ENCODE data around the gene RHEB. TPM values are rescaled to one million over a fixed set of nuclear protein-coding genes. Genes with fewer than 3 reads are reported as not detected.

RHEB gene
- total RNA-seq, 2 experiments from 2014 or later, result 57.6 to 93.2 TPM

- ChIA-PET CTCF (ENCODE audit: unreplicated experiment) (no interaction called here), POLR2A (no interaction called here)
- Histone ChIP-seq H4K20me1 (ENCODE audit: insufficient read depth, low read length) (no peaks in the 10 kb centered on the region), H3K9me3 (ENCODE audit: low read length) (peaks cover 17% of the 10 kb centered on the region), H3K27ac (ENCODE audit: low read depth, low read length, poor library complexity, severe bottlenecking) (no peak overlapping the region), H3K4me3 (ENCODE audit: low read depth, low read length, poor library complexity, severe bottlenecking) (no peak overlapping the region), H3K36me3 (ENCODE audit: insufficient read depth, low read length) (peaks cover 44% of the 10 kb centered on the region), H3K79me2 (ENCODE audit: insufficient read depth, low read depth, low read length) (no peaks in the 10 kb centered on the region), H2AFZ (ENCODE audit: low read length) (no peak overlapping the region), H3K9me2 (ENCODE audit: insufficient read depth, low read length) (no peaks in the 10 kb centered on the region), H3K4me2 (ENCODE audit: low read length) (no peak overlapping the region), H3K4me1 (ENCODE audit: insufficient read depth, low read length, poor library complexity, severe bottlenecking) (no peaks in the 10 kb centered on the region)
- DNase-seq (ENCODE audit: low spot score), result no peak
- no peak for TF ChIP-seq EZH2phosphoT487 (IDR thresholded peaks at IDR 0.05; ENCODE audit: borderline replicate concordance, low read depth, low read length)
- no peak for TF ChIP-seq CTCF (conservative IDR thresholded peaks at IDR 0.05; ENCODE audit: low read length)
- no TSS peak for BruUV-seq (replicated peaks)
- intact Hi-C loops (cut with micrococcal nuclease; ENCODE audit: unreplicated experiment), result no loop called here
Measured at GRCh38 chr7:151462306-151462779, 57.4 kb downstream of the RHEB start.

- POLR2A ChIA-PET, result interaction anchor here (0.5 kb wide), 1 partner anchor 11 kb away, joined by 3 read pairs; no protein-coding TSS in a partner anchor
- Histone ChIP-seq H3K79me2 (ENCODE audit: insufficient read depth, low read depth, low read length) (no peaks in the 10 kb centered on the region), H3K36me3 (ENCODE audit: insufficient read depth, low read length) (peaks cover 40% of the 10 kb centered on the region), H3K9me2 (ENCODE audit: insufficient read depth, low read length) (no peaks in the 10 kb centered on the region), H3K4me1 (ENCODE audit: insufficient read depth, low read length, poor library complexity, severe bottlenecking) (no peaks in the 10 kb centered on the region), H3K4me3 (ENCODE audit: low read depth, low read length, poor library complexity, severe bottlenecking) (no peak overlapping the region), H3K4me2 (ENCODE audit: low read length) (no peak overlapping the region), H4K20me1 (ENCODE audit: insufficient read depth, low read length) (no peaks in the 10 kb centered on the region), H2AFZ (ENCODE audit: low read length) (no peak overlapping the region), H3K9me3 (ENCODE audit: low read length) (peaks cover 17% of the 10 kb centered on the region), H3K27ac (ENCODE audit: low read depth, low read length, poor library complexity, severe bottlenecking) (no peak overlapping the region)
- intact Hi-C loops (cut with micrococcal nuclease; ENCODE audit: unreplicated experiment), result no loop called here
- DNase-seq (ENCODE audit: low spot score), result no peak
- TF ChIP-seq EZH2phosphoT487 (IDR thresholded peaks at IDR 0.05; ENCODE audit: borderline replicate concordance, low read depth, low read length) (no peak), CTCF (conservative IDR thresholded peaks at IDR 0.05; ENCODE audit: low read length) (peak; percentile 25; the same call in 1 of the 2 replicates)
- BruUV-seq (replicated peaks), result no TSS peak
- CTCF ChIA-PET (ENCODE audit: unreplicated experiment), result no interaction called here
Measured at GRCh38 chr7:151461942-151462230, 57.8 kb downstream of the RHEB start.

- no peaks in the 10 kb centered on the region for H3K79me2 ChIP-seq (ENCODE audit: insufficient read depth, low read depth, low read length)
- no peaks in the 10 kb centered on the region for H3K4me1 ChIP-seq (ENCODE audit: insufficient read depth, low read length, poor library complexity, severe bottlenecking)
- ChIA-PET POLR2A (interaction anchor here (0.5 kb wide), 1 partner anchor 10 kb away, joined by 3 read pairs; no protein-coding TSS in a partner anchor), CTCF (ENCODE audit: unreplicated experiment) (no interaction called here)
- H3K9me2 ChIP-seq (ENCODE audit: insufficient read depth, low read length), result no peaks in the 10 kb centered on the region
- H3K4me3 ChIP-seq (ENCODE audit: low read depth, low read length, poor library complexity, severe bottlenecking), result no peak overlapping the region
- intact Hi-C loops (cut with micrococcal nuclease; ENCODE audit: unreplicated experiment), result no loop called here
- DNase-seq (ENCODE audit: low spot score), result no peak
- no peak overlapping the region for H3K4me2 ChIP-seq (ENCODE audit: low read length)
- BruUV-seq (replicated peaks), result no TSS peak
- H3K36me3 ChIP-seq (ENCODE audit: insufficient read depth, low read length), result peaks cover 37% of the 10 kb centered on the region
- TF ChIP-seq EZH2phosphoT487 (IDR thresholded peaks at IDR 0.05; ENCODE audit: borderline replicate concordance, low read depth, low read length), result no peak
- TF ChIP-seq CTCF (conservative IDR thresholded peaks at IDR 0.05; ENCODE audit: low read length), result no peak
- H2AFZ ChIP-seq (ENCODE audit: low read length), result no peak overlapping the region
- H4K20me1 ChIP-seq (ENCODE audit: insufficient read depth, low read length), result no peaks in the 10 kb centered on the region
- no peak overlapping the region for H3K27ac ChIP-seq (ENCODE audit: low read depth, low read length, poor library complexity, severe bottlenecking)
- H3K9me3 ChIP-seq (ENCODE audit: low read length), result peaks cover 17% of the 10 kb centered on the region
Measured at GRCh38 chr7:151461096-151461941, 58.4 kb downstream of the RHEB start.

Measured in OCI-LY7 (cell line).